ENCODE data around the gene OR51A7. TPM values are rescaled to one million over a fixed set of nuclear protein-coding genes. Genes with fewer than 3 reads are reported as not detected.
A peak's percentile ranks its signal among the peaks of the same experiment; 100 is the strongest.
"Not testable (repeated sequence)": the region's sequence is repeated elsewhere in the genome, so short reads cannot be mapped to it uniquely, and the experiment has no call there.

Gene OR51A7
- total RNA-seq, 1 donor from 2014 or later, result not detected

DNA sequence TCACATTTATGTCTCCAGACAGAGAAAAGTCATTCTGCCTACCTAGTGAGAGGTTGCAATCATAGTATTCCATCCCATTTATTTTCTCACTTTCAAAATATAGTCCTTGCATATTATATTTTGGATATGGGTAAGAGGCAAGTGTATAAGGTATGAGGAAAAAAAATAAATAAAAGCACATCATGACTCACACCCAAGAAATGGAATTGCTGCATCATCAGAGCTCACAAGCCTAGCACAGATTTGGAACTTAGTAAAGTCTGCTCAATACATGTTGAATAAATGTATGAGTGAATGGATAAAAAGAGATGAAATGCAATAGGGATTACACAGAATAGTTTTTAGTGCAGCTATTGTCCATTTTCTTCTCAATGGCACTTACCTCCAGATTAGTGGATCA is 23.0 kb downstream of the OR51A7 start:
- peak; percentile 25 for DNase-seq (ENCODE audit: low read depth)

DNA sequence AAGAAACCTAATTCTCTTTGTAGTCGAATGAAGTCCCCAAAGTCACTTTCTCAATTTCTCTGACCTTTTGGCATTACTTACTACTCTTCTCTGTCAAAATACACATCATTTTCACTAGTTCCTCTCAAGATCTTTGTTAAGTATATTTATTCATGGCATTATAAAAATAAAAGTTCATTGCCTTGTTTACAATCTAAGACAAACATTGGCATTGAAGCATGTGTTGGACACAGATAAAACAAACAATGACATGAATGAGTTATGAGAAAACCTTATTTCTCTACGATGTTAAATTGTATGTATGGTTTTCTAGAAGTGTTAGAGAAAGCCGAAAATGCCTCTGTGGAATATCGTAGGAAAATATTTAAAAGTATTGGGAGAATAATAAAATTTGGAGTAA is 29.2 kb downstream of the OR51A7 start:
- DNase-seq (ENCODE audit: low read depth) (no peak), FAIRE-seq (no peak)
- no peaks in the 10 kb centered on the region for H3K36me3 ChIP-seq (ENCODE audit: control insufficient read depth, insufficient read depth, low read length)
- H3K27me3 ChIP-seq (ENCODE audit: control insufficient read depth, insufficient read depth, low read length), result no peaks in the 10 kb centered on the region
- no peak overlapping the region for H3K4me3 ChIP-seq (ENCODE audit: low read depth, low read length)
- TF ChIP-seq, protein P1, sequence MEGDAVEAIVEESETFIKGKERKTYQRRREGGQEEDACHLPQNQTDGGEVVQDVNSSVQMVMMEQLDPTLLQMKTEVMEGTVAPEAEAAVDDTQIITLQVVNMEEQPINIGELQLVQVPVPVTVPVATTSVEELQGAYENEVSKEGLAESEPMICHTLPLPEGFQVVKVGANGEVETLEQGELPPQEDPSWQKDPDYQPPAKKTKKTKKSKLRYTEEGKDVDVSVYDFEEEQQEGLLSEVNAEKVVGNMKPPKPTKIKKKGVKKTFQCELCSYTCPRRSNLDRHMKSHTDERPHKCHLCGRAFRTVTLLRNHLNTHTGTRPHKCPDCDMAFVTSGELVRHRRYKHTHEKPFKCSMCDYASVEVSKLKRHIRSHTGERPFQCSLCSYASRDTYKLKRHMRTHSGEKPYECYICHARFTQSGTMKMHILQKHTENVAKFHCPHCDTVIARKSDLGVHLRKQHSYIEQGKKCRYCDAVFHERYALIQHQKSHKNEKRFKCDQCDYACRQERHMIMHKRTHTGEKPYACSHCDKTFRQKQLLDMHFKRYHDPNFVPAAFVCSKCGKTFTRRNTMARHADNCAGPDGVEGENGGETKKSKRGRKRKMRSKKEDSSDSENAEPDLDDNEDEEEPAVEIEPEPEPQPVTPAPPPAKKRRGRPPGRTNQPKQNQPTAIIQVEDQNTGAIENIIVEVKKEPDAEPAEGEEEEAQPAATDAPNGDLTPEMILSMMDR (IDR thresholded peaks at IDR 0.05; ENCODE audit: insufficient read depth, low read length, severe bottlenecking), result no peak

More for the DNA sequence above, 23.0 kb downstream of the OR51A7 start:
- TF ChIP-seq, protein P1 (IDR thresholded peaks at IDR 0.05; ENCODE audit: insufficient read depth, low read length, severe bottlenecking), result no peak
- no peak for FAIRE-seq
- Histone ChIP-seq H3K27me3 (ENCODE audit: control insufficient read depth, insufficient read depth, low read length) (no peaks in the 10 kb centered on the region), H3K4me3 (ENCODE audit: low read depth, low read length) (no peak overlapping the region), H3K36me3 (ENCODE audit: control insufficient read depth, insufficient read depth, low read length) (no peaks in the 10 kb centered on the region)

DNA sequence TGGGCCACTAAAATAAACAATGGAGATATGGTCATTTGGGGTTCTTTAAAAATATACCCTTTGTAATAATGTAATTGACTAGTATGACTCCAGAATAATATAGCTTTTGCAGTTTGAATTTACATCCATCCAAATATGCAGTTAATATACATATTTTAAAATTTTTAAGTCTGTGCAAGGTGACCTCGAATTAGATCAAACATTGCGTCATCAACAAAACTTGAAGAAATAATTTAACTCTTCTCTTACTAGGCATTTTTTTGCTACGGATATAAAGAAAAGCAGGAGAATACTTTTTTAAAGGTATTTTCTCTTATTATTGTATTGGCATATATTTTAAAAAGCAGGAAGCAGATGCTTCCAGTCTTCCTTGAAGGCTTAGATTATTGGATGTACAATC is 33.2 kb downstream of the OR51A7 start:
- no peaks in the 10 kb centered on the region for H3K27me3 ChIP-seq (ENCODE audit: control insufficient read depth, insufficient read depth, low read length)
- H3K36me3 ChIP-seq (ENCODE audit: control insufficient read depth, insufficient read depth, low read length), result no peaks in the 10 kb centered on the region
- DNase-seq (ENCODE audit: low read depth) (no peak), FAIRE-seq (no peak)
- no peak overlapping the region for H3K4me3 ChIP-seq (ENCODE audit: low read depth, low read length)
- TF ChIP-seq, protein P1 (IDR thresholded peaks at IDR 0.05; ENCODE audit: insufficient read depth, low read length, severe bottlenecking), result no peak

DNA sequence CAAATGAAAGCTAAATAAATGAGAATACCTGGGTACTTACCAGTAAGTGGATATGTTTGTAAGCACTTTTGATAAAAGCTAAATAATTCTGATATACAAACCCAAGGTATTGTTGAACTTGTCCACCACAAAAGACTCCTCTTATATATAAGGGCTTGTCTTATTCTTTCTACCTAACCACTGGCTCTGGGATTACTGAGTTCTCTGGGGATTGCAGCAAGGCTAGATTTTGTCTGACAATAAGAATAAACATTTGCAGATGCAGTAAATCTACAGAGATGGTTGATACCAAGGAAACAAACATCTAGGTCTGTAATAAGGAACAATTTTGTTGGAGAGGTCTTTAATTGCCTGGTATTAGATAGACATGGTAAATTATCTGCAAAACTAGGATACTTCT is 43.9 kb downstream of the OR51A7 start, which contains the start of gene OR51A4:
TSS of gene OR51A4 (minus strand) at position 101 of the 400 bp plus-strand sequence. CDS start 505 bp downstream, outside the sequence.
- no peaks in the 10 kb centered on the region for H3K36me3 ChIP-seq (ENCODE audit: control insufficient read depth, insufficient read depth, low read length)
- no peaks in the 10 kb centered on the region for H3K27me3 ChIP-seq (ENCODE audit: control insufficient read depth, insufficient read depth, low read length)
- FAIRE-seq (no peak), DNase-seq (ENCODE audit: low read depth) (no peak)
- TF ChIP-seq, protein P1 (IDR thresholded peaks at IDR 0.05; ENCODE audit: insufficient read depth, low read length, severe bottlenecking), result no peak
- no peak within 1 kb of the TSS for H3K4me3 ChIP-seq (ENCODE audit: low read depth, low read length)

DNA sequence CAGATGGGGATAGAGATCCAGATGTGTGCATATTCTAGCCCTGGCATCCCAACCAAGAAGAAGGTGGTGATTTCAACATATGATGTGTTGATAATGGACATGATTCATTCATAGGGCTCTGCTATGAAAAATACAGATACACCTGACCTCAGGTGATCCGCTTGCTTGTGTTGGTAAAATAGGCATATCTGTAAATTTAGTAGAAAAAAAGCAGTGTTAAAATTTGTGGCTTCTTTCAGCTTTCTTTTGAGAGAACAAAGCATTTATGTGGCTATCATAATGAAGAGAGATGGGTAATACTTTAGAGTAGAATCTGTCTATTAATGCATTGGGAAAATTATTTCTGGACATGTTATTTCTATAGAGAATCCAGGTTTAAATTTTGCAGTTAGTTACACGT is 52.0 kb downstream of the OR51A7 start, which contains the start of gene OR51A2:
TSS of gene OR51A2 (minus strand) at position 101 of the 400 bp plus-strand sequence. CDS start at position 101, 0 bp downstream.
- not testable (repeated sequence) for DNase-seq (ENCODE audit: low read depth); H3K27me3 ChIP-seq (ENCODE audit: control insufficient read depth, insufficient read depth, low read length); H3K36me3 ChIP-seq (ENCODE audit: control insufficient read depth, insufficient read depth, low read length); FAIRE-seq; H3K4me3 ChIP-seq (ENCODE audit: low read depth, low read length)

DNA sequence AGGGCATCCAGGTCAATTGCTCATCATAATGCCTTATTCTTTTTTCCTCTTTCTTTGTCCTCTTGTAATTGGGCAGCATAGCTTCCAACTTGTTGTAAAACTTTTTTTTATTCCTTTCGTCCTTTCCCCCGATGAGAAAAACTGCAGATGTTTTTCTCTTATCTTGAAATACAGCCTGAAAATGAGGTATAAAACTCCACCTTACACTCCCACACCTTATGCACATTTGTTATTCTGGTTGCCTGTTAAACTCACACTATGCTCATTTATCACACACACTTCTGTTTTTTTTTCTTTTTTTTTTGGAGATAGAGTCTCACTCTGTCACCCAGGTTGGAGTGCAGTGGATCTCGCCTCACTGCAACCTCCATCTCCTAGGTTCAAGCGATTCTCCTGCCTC is 53.8 kb downstream of the OR51A7 start:
- H3K4me3 ChIP-seq (ENCODE audit: low read depth, low read length), result no peak overlapping the region
- H3K36me3 ChIP-seq (ENCODE audit: control insufficient read depth, insufficient read depth, low read length), result no peaks in the 10 kb centered on the region
- DNase-seq (ENCODE audit: low read depth) (no peak), FAIRE-seq (no peak)
- H3K27me3 ChIP-seq (ENCODE audit: control insufficient read depth, insufficient read depth, low read length), result no peaks in the 10 kb centered on the region
- TF ChIP-seq, protein P1 (IDR thresholded peaks at IDR 0.05; ENCODE audit: insufficient read depth, low read length, severe bottlenecking), result no peak

Other genes starting within 250 kb of the OR51A7 start
- gene OR51E2, start 205.9 kb upstream of the OR51A7 start, total RNA-seq, result not detected in 2 replicates
- gene MMP26, start 199.0 kb upstream of the OR51A7 start, total RNA-seq, result not detected in 2 replicates
- gene OR51F1, start 133.8 kb upstream of the OR51A7 start, total RNA-seq, result not detected in 2 replicates
- not detected in 2 replicates for gene OR52R1, start 99.4 kb upstream of the OR51A7 start, total RNA-seq
- gene OR51F2, start 82.5 kb upstream of the OR51A7 start, total RNA-seq, result not detected in 2 replicates
- not detected in 2 replicates for gene OR51S1, start 54.6 kb upstream of the OR51A7 start, total RNA-seq
- gene OR51T1, start 21.9 kb upstream of the OR51A7 start, total RNA-seq, result not detected in 2 replicates
- gene OR51G2, start 15.6 kb downstream of the OR51A7 start, total RNA-seq, result not detected in 2 replicates
- gene OR51G1, start 20.6 kb downstream of the OR51A7 start, total RNA-seq, result not detected in 2 replicates
- gene OR51A4, start 43.8 kb downstream of the OR51A7 start, total RNA-seq, result not detected in 2 replicates
- not detected in 2 replicates for gene OR51A2, start 51.9 kb downstream of the OR51A7 start, total RNA-seq
- gene OR51L1, start 91.1 kb downstream of the OR51A7 start, total RNA-seq, result not detected in 2 replicates
- not detected in 2 replicates for gene OR52J3, start 142.7 kb downstream of the OR51A7 start, total RNA-seq
- gene OR52E2, start 155.8 kb downstream of the OR51A7 start, total RNA-seq, result not detected in 2 replicates
- gene OR52E1, start 165.8 kb downstream of the OR51A7 start, total RNA-seq, result not detected in 2 replicates
- gene OR52A5, start 234.6 kb downstream of the OR51A7 start, total RNA-seq, result not detected in 2 replicates